ENCODE data around the gene ZBTB20. TPM values are rescaled to one million over a fixed set of nuclear protein-coding genes. Genes with fewer than 3 reads are reported as not detected.

Gene ZBTB20
- total RNA-seq, 2 donors from 2014 or later, result 5.7 to 17.7 TPM

- H3K4me1 Mint-ChIP-seq, result no peaks in the 10 kb centered on the region
Measured at GRCh38 chr3:114556657-114557213, 590.4 kb downstream of the ZBTB20 start.

GRCh38 chr3:114554731-114555130, 592.4 kb downstream of the ZBTB20 start:
- no peak for ATAC-seq (replicated peaks)
- H3K36me3 Mint-ChIP-seq (ENCODE audit: low read depth), result no peaks in the 10 kb centered on the region
- no peak overlapping the region for H3K27ac Mint-ChIP-seq
- H3K9me3 Mint-ChIP-seq, result no peaks in the 10 kb centered on the region
- no peak overlapping the region for H3K4me3 Mint-ChIP-seq
- H3K4me1 Mint-ChIP-seq, result no peaks in the 10 kb centered on the region
- H3K27me3 Mint-ChIP-seq, result no peaks in the 10 kb centered on the region

More at GRCh38 chr3:114556657-114557213, 590.4 kb downstream of the ZBTB20 start:
- no peaks in the 10 kb centered on the region for H3K9me3 Mint-ChIP-seq
- H3K4me3 Mint-ChIP-seq, result no peak overlapping the region
- H3K36me3 Mint-ChIP-seq (ENCODE audit: low read depth), result no peaks in the 10 kb centered on the region
- H3K27me3 Mint-ChIP-seq, result no peaks in the 10 kb centered on the region
- no peak overlapping the region for H3K27ac Mint-ChIP-seq
- ATAC-seq (replicated peaks), result no peak

- H3K4me1 Mint-ChIP-seq, result no peaks in the 10 kb centered on the region
- no peaks in the 10 kb centered on the region for H3K27me3 Mint-ChIP-seq
- no peaks in the 10 kb centered on the region for H3K9me3 Mint-ChIP-seq
- no peak overlapping the region for H3K4me3 Mint-ChIP-seq
- no peaks in the 10 kb centered on the region for H3K36me3 Mint-ChIP-seq (ENCODE audit: low read depth)
- H3K27ac Mint-ChIP-seq, result no peak overlapping the region
- ATAC-seq (replicated peaks), result no peak
Measured at GRCh38 chr3:114553949-114554593, 593.0 kb downstream of the ZBTB20 start.

- Mint-ChIP-seq H3K27ac (no peak overlapping the region), H3K9me3 (no peaks in the 10 kb centered on the region), H3K4me3 (no peak overlapping the region), H3K27me3 (no peaks in the 10 kb centered on the region), H3K4me1 (no peaks in the 10 kb centered on the region), H3K36me3 (ENCODE audit: low read depth) (no peaks in the 10 kb centered on the region)
- no peak for ATAC-seq (replicated peaks)
Measured at GRCh38 chr3:114552527-114552812, 594.6 kb downstream of the ZBTB20 start.

GRCh38 chr3:114551770-114552526, 595.1 kb downstream of the ZBTB20 start:
- Mint-ChIP-seq H3K36me3 (ENCODE audit: low read depth) (no peaks in the 10 kb centered on the region), H3K27ac (no peak overlapping the region), H3K4me1 (no peaks in the 10 kb centered on the region), H3K27me3 (no peaks in the 10 kb centered on the region), H3K9me3 (no peaks in the 10 kb centered on the region), H3K4me3 (no peak overlapping the region)
- no peak for ATAC-seq (replicated peaks)

- no peaks in the 10 kb centered on the region for H3K36me3 Mint-ChIP-seq (ENCODE audit: low read depth)
- no peaks in the 10 kb centered on the region for H3K27me3 Mint-ChIP-seq
- H3K4me3 Mint-ChIP-seq, result no peak overlapping the region
- H3K4me1 Mint-ChIP-seq, result no peaks in the 10 kb centered on the region
- no peak for ATAC-seq (replicated peaks)
- no peaks in the 10 kb centered on the region for H3K9me3 Mint-ChIP-seq
- no peak overlapping the region for H3K27ac Mint-ChIP-seq
Measured at GRCh38 chr3:114550165-114550564, 596.9 kb downstream of the ZBTB20 start.

DNA sequence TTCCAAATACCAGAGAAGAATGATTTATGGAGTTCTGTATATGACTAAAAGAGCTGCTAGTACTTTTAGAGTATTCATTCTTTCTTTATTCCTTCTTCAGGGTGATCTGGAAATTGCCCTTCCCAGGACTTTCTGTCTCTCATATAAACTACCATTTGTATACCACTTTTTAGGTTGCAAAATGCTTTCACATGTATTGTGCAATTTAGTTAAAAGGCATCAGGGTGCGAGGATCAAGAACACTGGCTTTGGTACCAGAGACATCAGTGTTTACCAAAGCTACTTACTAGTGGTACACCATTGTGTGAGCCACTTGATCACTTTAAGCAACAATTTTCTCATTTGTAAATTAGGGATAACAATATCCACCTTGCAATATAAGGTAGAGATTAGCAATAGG, 601.9 kb downstream of the ZBTB20 start:
- Mint-ChIP-seq H3K4me1 (no peaks in the 10 kb centered on the region), H3K4me3 (no peak overlapping the region), H3K36me3 (ENCODE audit: low read depth) (no peaks in the 10 kb centered on the region), H3K9me3 (peaks cover 5% of the 10 kb centered on the region), H3K27ac (no peak overlapping the region), H3K27me3 (no peaks in the 10 kb centered on the region)
- ATAC-seq (replicated peaks), result no peak

GRCh38 chr3:114542359-114542758, 604.7 kb downstream of the ZBTB20 start:
- Mint-ChIP-seq H3K9me3 (peaks cover 9% of the 10 kb centered on the region), H3K27ac (no peak overlapping the region), H3K36me3 (ENCODE audit: low read depth) (no peaks in the 10 kb centered on the region), H3K27me3 (no peaks in the 10 kb centered on the region), H3K4me3 (no peak overlapping the region), H3K4me1 (no peaks in the 10 kb centered on the region)
- ATAC-seq (replicated peaks), result no peak

- no peak overlapping the region for H3K27ac Mint-ChIP-seq
- H3K4me1 Mint-ChIP-seq, result no peaks in the 10 kb centered on the region
- H3K27me3 Mint-ChIP-seq, result no peaks in the 10 kb centered on the region
- no peak for ATAC-seq (replicated peaks)
- no peak overlapping the region for H3K4me3 Mint-ChIP-seq
- H3K9me3 Mint-ChIP-seq, result peaks cover 9% of the 10 kb centered on the region
- H3K36me3 Mint-ChIP-seq (ENCODE audit: low read depth), result no peaks in the 10 kb centered on the region
Measured at GRCh38 chr3:114539525-114539924, 607.6 kb downstream of the ZBTB20 start.

DNA sequence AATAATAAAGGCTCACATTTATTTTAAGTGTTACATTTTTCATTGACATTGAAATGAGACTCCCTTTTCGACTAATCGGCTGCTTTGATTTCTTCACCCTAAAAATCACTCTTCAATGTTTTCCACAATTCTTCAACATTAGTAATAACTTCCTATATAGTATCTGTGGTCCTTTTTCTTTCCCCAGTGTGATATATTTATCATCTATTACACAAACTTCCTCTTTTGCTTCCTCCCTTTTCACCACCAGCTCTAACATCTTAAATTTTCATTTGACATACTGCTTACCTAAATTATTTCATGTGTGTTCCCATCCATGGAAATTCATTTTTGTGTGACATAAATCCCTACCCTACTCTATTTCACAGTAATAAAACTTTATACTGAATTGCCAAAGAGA, 608.9 kb downstream of the ZBTB20 start:
- Mint-ChIP-seq H3K36me3 (ENCODE audit: low read depth) (no peaks in the 10 kb centered on the region), H3K4me1 (no peaks in the 10 kb centered on the region), H3K27ac (no peak overlapping the region), H3K9me3 (peaks cover 9% of the 10 kb centered on the region), H3K27me3 (no peaks in the 10 kb centered on the region), H3K4me3 (no peak overlapping the region)
- ATAC-seq (replicated peaks), result no peak

DNA sequence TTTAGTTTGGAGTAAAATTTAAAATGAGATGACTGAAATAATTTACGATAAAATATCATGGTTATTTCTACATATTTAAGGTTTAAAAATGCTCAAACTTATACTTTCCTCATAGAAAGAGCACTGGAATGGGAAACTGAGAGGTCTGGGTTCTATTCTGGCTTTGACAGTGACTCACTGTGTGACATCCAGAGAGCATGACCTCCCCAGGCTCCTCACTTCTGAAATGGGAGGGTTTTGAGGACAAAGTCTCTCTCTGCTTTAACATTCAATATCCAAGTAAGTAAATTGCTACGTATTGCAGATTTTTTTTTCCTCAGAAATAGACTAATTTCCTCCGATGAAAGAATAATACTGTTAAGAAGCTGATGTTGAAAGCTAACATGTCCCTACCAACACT, 618.6 kb downstream of the ZBTB20 start:
- no peak overlapping the region for H3K4me3 Mint-ChIP-seq
- no peaks in the 10 kb centered on the region for H3K27me3 Mint-ChIP-seq
- H3K4me1 Mint-ChIP-seq, result no peaks in the 10 kb centered on the region
- no peak for ATAC-seq (replicated peaks)
- H3K27ac Mint-ChIP-seq, result no peak overlapping the region
- H3K36me3 Mint-ChIP-seq (ENCODE audit: low read depth), result peaks cover 9% of the 10 kb centered on the region
- no peaks in the 10 kb centered on the region for H3K9me3 Mint-ChIP-seq

DNA sequence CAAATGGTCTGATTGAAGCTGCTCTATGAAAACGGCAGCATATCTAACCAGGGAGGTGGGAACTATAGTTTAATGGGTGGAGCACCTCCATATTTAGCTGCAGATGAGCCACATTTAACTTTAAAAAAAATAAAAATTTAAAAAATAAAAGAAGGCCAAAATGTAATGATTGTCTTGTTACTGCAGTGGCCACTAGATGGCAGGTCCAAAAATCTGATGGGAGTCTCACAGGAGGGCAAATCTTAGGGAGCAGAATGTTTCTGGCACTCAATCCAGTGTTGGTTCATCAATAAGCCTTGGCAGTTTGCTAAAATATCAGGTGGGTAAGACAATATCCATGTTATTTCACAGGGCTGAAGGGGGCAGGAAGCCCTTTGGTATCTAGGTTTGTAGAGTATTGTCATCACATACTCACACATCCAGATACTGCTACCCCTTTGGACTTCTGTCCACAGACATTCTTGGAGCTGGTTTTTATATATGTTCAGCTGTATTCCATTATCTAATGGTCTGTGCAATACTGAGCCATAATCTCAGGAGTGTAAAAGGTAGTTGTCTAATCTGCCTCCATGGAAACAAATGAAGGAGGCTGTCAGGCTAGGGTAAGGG, 619.9 kb downstream of the ZBTB20 start:
- Mint-ChIP-seq H3K4me1 (no peaks in the 10 kb centered on the region), H3K9me3 (no peaks in the 10 kb centered on the region)

GRCh38 chr3:114525278-114525677, 621.8 kb downstream of the ZBTB20 start:
- Mint-ChIP-seq H3K36me3 (ENCODE audit: low read depth) (no peaks in the 10 kb centered on the region), H3K9me3 (no peaks in the 10 kb centered on the region), H3K27ac (no peak overlapping the region), H3K27me3 (no peaks in the 10 kb centered on the region), H3K4me1 (no peaks in the 10 kb centered on the region), H3K4me3 (no peak overlapping the region)
- no peak for ATAC-seq (replicated peaks)

More for the DNA sequence above, 619.9 kb downstream of the ZBTB20 start:
- H3K4me3 Mint-ChIP-seq, result no peak overlapping the region
- peaks cover 9% of the 10 kb centered on the region for H3K36me3 Mint-ChIP-seq (ENCODE audit: low read depth)
- ATAC-seq (replicated peaks), result no peak
- no peak overlapping the region for H3K27ac Mint-ChIP-seq
- H3K27me3 Mint-ChIP-seq, result no peaks in the 10 kb centered on the region

DNA sequence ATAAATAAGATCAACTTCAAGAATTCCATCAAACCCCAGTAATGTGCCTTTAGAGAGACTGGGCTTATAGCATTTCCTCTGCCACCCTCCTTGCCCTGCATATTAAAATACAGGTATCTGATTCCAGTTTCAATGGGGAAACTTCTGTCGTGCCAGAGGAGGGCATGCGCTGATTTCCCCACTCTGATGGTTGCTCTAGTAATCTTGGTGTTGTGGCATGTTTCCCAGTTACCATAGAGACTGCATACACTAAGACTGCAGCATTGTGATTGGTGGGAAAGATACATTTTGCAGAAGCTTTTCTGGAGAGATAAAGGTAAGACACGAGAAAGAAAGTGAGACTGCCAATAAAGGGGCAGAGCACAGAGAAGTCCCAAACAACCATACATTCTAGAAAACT, 627.7 kb downstream of the ZBTB20 start:
- no peaks in the 10 kb centered on the region for H3K4me1 Mint-ChIP-seq
- no peaks in the 10 kb centered on the region for H3K36me3 Mint-ChIP-seq (ENCODE audit: low read depth)
- H3K4me3 Mint-ChIP-seq, result no peak overlapping the region
- H3K27ac Mint-ChIP-seq, result no peak overlapping the region
- peak; percentile 52 for ATAC-seq (replicated peaks)
- H3K9me3 Mint-ChIP-seq, result no peaks in the 10 kb centered on the region
- H3K27me3 Mint-ChIP-seq, result no peaks in the 10 kb centered on the region

- no peak overlapping the region for H3K4me3 Mint-ChIP-seq
- no peak for ATAC-seq (replicated peaks)
- H3K36me3 Mint-ChIP-seq (ENCODE audit: low read depth), result no peaks in the 10 kb centered on the region
- no peaks in the 10 kb centered on the region for H3K9me3 Mint-ChIP-seq
- H3K4me1 Mint-ChIP-seq, result no peaks in the 10 kb centered on the region
- H3K27me3 Mint-ChIP-seq, result no peaks in the 10 kb centered on the region
- H3K27ac Mint-ChIP-seq, result no peak overlapping the region
Measured at GRCh38 chr3:114518206-114518808, 628.8 kb downstream of the ZBTB20 start.
